ENCODE results near the gene MACF1.
A peak's percentile ranks its signal among the peaks of the same experiment; 100 is the strongest.

The MACF1 gene

DNA sequence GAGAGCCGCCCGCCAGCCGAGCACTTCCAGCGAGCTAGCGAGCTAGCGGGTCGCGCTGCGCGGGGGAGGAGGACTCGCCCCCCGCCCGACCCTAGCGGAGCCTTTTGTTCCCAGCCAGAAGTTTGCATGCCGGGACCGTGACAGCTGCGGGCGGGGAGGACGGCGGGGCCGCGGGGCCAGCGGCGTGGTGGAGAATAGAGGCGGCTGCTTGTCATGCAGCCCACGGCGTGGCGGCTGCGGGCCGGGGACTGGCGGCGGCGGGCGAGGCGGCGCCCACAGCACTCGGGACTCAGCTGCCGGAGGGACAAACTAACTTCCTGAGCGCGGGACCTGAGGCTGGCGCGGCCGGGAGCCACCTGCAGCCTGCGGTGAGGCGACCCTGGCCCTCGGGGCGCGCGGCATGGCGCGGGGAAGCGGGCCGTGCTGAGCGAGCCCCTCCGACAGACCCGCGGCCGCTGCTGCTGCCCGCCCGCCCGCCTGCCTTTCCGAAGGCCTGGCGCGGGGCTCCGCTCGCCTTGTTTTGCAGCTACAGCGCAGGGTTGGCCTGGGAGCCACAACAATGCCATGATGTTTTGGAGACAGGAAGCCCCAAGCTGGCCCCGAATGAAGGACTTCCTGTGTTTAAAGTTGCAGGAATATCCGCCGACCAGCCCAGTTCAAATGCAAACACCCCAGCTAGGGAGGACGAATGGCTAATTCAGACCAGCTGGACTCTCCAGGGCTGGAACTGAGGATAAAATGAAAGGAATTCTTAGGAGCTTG, 204.7 kb downstream of the MACF1 start:
- DNase-seq (ENCODE audit: extremely low read depth in 1 of 2, low read depth in 1 of 2): no peak

DNA sequence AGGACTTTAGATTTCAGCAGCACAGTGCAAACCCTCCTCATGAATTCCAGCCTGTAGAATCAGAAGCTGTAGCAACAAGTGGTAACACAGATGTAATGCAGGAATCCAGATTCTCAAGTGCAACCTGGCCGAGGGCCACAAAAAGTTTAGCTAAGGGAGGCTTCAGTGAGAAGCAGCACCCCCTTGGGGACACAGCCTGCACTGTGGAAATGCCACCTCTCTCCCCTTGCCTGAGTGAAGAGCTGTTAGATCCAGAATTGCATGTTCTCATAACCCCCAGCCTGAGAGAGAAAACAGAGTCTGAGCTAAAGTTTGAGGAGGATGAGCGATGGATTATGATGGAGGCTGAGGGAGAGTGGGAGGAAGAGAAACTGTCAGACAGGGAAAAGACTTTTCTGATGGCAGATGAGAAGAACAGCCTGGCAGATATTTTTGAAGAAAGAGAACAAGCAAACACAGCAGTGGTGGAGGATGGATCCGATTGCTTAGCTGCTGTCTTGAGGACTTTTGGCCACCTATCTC, 206.5 kb downstream of the MACF1 start:
- DNase-seq (ENCODE audit: extremely low read depth in 1 of 2, low read depth in 1 of 2): peak in 1 of 2 donors; percentile 40

DNA sequence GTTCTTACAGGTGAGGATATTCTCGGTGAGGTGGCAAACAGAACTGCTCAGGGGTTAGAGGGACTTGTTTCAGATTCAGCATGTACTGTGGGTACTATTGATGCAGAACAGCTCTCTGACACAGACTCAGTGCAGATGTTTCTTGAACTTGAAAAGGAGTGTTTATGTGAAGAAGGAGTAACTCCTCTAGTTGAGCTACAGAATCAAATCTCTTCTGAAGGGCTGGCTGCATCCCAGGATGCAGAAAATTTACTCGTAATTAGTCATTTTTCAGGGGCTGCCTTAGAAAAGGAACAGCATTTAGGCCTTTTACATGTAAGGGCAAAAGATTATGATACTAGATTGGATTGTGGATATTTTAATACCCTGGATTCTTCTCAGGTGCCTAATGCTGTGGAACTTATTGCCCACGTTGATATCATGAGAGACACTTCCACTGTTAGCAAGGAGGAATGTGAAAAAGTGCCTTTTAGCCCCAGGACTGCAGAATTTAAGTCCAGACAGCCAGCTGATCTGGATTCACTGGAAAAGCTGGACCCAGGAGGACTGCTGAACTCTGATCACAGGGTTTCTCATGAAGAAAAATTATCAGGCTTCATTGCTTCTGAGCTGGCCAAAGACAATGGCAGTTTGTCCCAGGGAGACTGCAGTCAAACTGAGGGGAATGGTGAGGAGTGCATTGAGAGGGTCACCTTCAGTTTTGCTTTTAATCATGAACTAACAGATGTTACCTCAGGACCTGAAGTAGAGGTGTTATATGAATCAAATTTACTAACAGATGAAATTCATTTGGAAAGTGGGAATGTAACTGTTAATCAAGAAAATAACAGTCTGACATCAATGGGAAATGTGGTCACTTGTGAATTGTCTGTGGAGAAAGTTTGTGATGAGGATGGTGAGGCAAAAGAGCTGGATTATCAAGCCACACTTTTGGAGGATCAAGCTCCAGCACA, 207.3 kb downstream of the MACF1 start:
- DNase-seq (ENCODE audit: extremely low read depth in 1 of 2, low read depth in 1 of 2): no peak

DNA sequence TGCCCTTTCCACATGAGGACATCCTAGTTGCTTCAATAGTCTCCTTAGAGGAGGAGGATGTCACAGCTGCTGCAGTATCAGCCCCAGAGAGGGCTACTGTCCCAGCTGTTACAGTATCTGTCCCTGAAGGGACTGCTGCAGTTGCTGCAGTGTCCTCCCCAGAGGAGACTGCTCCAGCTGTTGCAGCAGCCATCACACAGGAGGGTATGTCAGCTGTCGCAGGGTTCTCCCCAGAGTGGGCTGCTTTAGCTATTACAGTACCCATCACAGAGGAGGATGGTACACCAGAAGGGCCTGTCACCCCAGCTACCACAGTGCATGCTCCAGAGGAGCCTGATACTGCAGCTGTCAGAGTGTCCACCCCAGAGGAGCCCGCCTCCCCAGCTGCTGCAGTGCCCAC, 208.4 kb downstream of the MACF1 start:
- DNase-seq (ENCODE audit: extremely low read depth in 1 of 2, low read depth in 1 of 2): no peak

DNA sequence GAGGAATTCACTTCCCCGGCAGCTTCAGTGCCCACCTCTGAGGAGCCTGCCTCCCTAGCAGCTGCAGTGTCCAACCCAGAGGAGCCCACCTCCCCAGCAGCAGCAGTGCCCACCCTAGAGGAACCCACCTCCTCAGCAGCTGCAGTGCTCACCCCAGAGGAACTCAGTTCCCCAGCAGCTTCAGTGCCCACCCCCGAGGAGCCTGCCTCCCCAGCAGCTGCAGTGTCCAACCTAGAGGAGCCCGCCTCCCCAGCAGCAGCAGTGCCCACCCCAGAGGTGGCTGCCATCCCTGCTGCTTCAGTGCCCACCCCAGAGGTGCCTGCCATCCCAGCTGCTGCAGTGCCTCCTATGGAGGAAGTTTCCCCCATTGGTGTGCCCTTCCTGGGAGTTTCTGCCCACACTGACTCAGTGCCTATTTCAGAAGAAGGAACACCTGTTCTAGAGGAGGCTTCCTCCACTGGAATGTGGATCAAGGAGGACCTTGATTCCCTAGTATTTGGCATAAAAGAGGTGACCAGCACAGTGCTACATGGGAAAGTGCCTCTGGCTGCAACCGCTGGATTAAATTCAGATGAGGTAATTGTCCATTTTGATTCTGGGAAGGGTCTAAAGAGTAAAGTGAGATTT, 209.5 kb downstream of the MACF1 start:
- DNase-seq (ENCODE audit: extremely low read depth in 1 of 2, low read depth in 1 of 2): no peak

DNA sequence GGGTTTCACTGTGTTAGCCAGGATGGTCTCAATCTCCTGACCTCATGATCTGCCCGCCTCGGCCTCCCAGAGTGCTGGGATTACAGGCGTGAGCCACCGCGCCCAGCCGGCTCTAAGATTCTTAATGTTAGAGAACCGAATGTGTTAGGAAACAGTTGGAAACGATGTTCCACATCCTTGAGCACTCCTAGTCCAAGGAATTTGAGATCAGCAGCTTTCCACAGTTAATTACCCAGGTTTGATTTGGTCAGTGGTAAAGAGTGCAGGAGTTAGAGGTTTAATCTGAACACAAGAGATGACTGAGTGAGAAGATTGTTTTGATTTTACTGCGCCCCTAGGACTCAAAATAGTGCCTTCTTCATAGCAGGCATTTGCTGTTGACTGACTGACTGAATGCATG, 211.1 kb downstream of the MACF1 start:
- DNase-seq (ENCODE audit: extremely low read depth in 1 of 2, low read depth in 1 of 2): no peak

DNA sequence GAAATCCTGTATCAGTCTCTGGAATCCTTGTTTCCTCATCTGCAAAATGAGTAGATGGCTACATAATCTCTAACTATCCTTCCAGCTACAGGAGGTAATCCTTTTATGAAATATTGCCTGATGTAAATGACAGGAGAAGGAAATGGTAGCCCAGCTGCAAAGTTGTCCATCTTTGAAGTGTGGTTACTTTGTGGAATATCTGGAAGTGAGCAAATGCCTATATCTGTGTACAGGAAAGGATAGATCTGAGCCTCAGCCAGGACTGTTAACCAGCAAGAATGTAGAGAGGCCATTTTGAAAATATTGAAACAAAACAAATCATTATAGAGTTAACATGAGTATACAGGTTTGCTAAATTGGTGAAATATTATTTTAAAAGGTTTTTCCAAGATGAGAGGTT, 212.1 kb downstream of the MACF1 start:
- DNase-seq (ENCODE audit: extremely low read depth in 1 of 2, low read depth in 1 of 2): no peak

DNA sequence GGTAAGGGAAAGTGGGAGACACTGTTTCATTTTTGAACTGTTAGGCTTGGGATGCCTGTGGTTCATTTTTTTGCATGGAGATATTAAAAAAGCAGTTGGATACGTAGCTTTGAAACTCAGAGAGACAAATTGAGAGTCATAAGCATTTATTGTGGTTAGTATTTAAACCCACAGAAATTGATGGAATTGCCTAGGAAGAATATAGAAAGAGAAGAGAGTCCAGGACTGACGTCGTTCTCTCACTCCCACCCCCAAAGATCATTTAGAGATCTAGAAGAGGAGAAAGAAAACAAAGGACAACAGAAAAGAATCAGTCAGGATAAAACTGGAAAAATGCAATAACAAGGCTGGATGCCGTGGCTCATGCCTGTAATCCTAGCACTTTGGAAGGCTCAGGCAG, 213.7 kb downstream of the MACF1 start:
- DNase-seq (ENCODE audit: extremely low read depth in 1 of 2, low read depth in 1 of 2): no peak

DNA sequence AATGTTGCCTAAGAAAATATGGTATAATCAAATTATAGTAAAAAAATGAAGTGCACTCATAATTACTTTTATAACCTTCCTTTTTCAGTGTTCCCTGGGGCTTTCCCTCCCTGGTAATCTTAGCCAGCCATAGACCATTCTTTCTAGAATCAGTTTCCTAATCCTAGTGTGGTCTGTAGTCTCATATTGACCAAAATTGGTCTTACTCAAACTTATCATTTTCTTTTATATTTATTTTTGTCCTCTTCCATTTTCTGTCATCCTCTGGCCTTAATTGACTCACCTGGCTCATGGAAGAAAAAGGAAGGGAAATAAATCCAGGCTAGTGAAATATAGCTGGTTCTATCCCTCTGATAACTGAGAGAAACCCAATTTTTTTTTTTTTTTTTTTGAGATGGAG, 216.0 kb downstream of the MACF1 start:
- DNase-seq (ENCODE audit: extremely low read depth in 1 of 2, low read depth in 1 of 2): no peak

DNA sequence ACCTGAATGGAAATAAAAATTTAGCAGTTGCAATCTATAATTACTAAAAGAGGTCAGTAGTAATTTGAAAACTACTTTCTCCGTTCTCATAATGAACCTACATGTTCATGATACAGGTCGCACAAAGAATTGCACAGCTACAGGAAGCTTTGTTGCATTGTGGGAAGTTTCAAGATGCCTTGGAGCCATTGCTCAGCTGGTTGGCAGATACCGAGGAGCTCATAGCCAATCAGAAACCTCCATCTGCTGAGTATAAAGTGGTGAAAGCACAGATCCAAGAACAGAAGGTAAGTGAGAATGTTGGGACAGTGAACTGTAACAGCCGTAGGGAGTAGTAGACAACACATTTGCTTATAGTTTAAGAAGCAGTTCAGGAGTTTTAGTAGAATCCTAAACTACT, 218.1 kb downstream of the MACF1 start:
- no peak for DNase-seq (ENCODE audit: extremely low read depth in 1 of 2, low read depth in 1 of 2)

DNA sequence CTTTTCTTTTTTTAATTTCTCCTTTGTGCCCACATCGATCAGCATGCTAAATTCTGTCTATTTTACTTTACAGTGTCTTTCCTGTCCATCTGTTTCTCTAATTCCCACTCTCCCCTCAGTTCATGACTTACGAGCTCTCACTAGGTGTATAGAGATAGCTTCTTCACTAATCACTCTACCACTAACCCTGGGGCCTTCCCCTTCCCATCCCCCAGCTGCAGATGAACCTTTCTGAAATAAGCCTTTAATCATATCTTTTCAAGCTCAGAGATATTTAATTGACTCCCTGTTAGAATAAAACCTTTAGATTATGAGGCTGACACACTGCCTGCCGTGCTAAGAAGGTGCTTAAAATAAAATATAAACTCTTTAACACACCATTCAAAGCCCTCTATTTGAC, 220.7 kb downstream of the MACF1 start:
- no peak for DNase-seq (ENCODE audit: extremely low read depth in 1 of 2, low read depth in 1 of 2)

DNA sequence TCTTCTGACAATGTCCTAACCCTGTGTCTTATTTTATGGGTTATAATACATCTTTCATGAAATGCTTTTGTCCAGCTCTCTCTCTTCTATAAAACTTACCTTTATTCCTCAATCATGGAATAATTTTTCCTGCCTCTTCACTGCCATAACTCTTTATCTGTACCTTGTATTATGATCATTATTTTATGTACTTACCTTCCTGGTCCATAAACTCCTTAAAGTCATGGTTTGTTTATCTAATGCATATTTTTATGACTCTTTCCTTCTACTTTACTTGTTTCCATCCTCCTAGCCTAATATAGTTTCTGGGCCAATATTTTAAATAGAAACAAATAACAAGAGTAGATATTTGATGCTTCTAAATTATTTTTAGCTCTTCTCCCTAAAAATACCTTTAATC, 221.1 kb downstream of the MACF1 start:
- DNase-seq (ENCODE audit: extremely low read depth in 1 of 2, low read depth in 1 of 2): no peak

DNA sequence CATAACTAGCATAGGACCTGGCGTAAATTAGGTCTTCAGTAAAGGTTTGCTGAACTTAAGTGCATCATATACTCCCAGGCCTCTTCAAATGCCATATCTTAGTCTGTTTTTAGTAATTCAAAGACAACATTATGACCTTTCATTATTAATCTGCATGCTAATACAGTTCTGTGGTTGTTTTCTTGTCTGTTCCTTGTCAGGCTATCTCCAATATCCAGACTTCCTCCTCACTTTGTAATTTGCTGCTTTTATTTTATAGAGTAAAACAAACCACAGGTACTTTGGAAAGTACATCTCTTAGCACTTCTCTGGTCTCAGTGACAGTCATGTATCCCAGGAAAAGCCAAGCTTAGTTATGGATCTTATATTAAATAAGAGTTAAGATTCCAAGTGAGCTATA, 221.9 kb downstream of the MACF1 start:
- no peak for DNase-seq (ENCODE audit: extremely low read depth in 1 of 2, low read depth in 1 of 2)

DNA sequence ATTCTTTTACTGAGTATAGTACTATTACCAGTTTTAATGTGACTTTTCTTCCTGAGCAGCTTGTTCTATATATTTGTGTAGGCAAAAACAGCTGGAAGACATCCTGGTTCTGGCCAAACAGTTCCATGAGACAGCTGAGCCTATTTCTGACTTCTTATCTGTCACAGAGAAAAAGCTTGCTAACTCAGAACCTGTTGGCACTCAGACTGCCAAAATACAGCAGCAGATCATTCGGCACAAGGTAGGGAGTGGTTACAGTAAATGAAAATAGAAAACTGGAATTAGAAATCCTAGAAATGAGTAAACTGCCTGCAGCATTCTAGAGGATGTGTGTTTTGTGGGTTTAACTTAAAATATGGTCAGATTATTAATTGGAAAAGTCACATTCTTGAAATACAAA, 222.9 kb downstream of the MACF1 start:
- no peak for DNase-seq (ENCODE audit: extremely low read depth in 1 of 2, low read depth in 1 of 2)

DNA sequence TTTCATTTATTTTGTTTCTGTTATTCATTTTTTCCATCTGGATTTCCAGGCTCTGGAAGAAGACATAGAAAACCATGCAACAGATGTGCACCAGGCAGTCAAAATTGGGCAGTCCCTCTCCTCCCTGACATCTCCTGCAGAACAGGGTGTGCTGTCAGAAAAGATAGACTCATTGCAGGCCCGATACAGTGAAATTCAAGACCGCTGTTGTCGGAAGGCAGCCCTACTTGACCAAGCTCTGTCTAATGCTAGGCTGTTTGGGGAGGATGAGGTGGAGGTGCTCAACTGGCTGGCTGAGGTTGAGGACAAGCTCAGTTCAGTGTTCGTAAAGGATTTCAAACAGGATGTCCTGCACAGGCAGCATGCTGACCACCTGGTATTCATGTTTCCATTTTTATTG, 223.4 kb downstream of the MACF1 start:
- no peak for DNase-seq (ENCODE audit: extremely low read depth in 1 of 2, low read depth in 1 of 2)

DNA sequence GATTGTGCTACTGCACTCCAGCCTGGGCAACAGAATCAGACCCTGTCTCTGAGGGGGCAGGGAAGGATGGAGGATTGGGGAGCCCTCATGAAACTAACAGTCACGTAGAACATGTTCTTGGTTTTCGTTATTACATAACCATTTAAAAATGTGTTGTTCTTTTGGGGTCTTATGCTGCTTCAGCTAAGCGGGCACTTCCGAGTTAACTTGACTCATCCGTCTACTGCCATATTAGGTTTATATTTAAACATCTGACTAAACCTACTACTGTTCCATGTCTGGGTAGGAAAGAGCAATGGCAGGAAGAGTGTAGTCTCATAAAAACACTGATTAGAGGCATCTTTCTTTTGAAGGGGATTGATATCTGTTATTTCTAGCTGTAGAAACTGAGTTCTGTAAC, 227.4 kb downstream of the MACF1 start:
- DNase-seq (ENCODE audit: extremely low read depth in 1 of 2, low read depth in 1 of 2): no peak

DNA sequence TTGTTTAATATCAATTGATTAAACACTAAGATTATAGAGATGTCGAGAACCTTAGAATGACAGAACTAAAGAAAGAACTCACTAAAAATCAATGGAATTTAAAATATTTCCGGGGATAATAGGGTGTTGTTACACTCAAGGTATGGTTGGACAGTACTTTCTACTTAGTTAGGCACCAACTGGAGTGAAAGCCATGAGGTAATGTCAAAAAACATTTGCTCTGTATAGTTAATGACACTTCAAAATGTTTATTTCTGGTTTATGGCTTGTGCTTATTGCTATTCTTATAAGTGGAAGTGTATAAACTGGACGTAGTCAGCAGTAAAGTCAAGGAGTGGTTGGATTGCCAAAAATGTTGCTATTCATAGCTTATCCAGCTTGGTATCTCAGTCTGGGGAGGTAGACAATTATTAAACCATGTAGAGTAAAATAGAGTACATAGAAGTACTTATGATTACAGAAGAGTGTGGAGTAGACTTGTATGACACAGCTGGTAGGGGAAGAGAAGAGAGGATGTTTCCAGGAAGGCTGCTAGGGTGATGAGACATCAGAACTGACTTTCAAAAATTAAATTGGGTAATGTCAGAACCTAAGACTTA, 230.4 kb downstream of the MACF1 start:
- no peak for DNase-seq (ENCODE audit: extremely low read depth in 1 of 2, low read depth in 1 of 2)

DNA sequence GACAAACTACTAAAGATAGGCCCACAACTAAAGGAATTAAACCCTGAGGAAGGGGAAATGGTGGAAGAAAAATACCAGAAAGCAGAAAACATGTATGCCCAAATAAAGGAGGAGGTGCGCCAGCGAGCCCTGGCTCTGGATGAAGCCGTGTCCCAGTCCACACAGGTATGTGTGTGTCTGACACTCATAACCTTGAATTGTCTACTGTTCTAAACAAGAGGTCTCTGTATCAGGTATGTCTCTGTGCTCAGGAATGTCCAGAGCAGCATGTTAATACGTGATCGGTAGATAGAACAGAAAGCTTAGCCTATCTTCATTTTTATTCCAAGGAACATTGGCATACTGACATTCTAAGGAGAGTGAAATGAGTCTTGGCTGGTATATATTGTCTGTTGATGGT, 231.1 kb downstream of the MACF1 start:
- DNase-seq (ENCODE audit: extremely low read depth in 1 of 2, low read depth in 1 of 2): no peak

DNA sequence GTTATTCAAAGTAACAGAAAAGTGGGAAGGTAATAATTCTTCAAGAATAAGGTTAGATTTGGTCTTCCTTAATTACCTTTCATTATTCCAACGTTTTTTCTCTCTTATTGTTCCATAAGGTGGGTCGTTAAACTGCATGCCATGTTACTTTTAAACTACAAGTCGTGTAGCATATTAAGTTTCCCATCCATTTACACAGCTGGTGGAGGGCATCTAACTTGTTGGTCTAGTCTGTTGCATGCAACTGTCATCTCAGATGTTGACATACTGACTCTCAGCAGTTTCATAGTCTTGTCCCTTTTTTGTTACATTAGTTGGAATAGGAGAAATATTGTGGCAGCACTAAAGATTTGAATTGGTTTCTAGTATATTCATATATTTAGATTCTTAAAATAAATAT, 232.3 kb downstream of the MACF1 start:
- no peak for DNase-seq (ENCODE audit: extremely low read depth in 1 of 2, low read depth in 1 of 2)

DNA sequence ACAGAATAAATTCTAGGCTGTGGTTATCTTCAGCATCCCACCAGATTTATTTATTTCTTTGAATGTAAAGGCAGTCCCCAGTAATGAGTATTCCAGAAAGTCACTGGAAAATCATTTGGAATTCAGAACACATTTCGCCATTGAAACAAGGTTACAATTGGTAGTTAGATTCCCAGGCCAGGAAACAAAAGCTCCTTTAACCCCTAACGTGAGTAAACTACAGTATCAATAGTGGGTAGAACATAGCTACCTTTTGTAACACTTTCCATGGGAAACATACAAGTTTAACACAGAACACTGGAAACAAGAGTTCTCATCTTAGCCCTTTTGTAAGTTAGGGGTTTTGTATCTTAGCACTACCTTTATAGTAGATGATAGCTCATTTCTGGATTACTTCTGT, 233.5 kb downstream of the MACF1 start:
- no peak for DNase-seq (ENCODE audit: extremely low read depth in 1 of 2, low read depth in 1 of 2)

DNA sequence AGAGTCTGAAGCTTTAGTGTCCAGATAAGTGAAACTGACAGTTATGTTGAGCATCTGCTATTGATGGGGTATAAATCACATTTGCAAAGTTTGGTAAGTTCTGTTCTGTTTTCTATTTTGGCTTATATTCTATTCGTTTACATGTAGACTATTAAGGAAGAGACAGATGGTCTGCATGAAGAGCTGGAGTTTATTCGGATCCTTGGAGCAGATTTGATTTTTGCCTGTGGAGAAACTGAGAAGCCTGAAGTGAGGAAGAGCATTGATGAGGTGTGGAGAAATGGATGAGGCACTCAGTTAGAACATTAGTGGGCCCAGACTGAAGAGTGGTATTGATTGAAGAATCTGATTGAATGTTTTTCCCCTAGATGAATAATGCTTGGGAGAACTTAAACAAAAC, 236.4 kb downstream of the MACF1 start:
- no peak for DNase-seq (ENCODE audit: extremely low read depth in 1 of 2, low read depth in 1 of 2)
